GM21423 (cell line): ENCODE measurements around the gene FUT2.

Source experiments
- ATAC-seq: cut with Tn5 transposase; IDR thresholded peaks from one replicate; pipeline ENCODE4 v1.9.1; 2021; ENCODE audit warnings: mild to moderate bottlenecking, moderate library complexity; ENCODE audit not compliant: unreplicated experiment

Gene FUT2

DNA sequence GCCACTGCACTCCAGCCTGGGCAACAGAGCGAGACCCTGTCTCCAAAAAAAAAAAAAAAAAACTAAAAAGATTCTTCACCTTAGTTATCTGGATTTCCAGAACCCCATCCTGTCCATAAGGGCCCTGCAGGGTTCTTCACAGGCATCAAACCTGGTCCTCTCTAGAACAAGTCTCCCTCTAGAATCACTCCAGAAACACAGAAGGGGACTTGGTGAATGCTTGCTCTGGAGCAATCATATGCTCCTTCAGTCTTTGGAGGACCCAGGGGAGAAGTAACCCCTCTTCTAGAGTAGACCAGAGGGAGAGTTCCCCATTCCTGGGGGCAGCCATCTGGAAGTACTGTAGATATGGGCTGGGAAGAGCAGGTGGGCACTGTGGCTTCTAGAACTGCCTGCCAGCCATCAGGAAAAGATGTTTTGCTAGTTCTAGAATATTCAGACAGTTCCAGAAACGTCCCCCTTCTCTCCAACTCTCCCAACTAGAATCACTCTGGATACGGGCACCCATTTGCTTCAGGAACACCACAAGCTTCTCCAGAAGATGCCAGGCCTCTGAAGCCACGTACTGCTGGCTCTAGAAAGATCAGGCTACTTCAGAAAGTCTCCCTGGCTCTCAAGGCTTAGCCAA is 53.9 kb downstream of the FUT2 start:
- no peak for ATAC-seq

DNA sequence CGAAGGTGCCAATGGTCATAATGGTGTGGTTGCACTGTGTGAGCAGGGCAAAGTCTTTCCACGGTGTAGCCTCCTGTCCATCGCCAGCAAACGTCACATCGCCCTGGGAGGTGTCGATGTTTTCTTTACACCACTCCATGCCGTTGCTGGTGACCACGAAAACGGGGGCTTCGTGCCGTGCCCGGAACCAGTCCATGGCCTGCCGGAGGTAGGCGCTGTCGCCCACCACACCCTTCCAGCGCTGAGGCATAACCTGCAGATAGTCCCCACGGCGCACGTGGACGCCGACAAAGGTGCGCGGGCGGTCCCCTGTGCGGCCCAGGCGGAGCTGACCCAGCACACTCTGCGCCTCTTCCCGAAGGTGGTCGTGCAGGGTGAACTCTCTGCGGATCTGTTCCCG is 54.6 kb downstream of the FUT2 start:
- no peak for ATAC-seq

DNA sequence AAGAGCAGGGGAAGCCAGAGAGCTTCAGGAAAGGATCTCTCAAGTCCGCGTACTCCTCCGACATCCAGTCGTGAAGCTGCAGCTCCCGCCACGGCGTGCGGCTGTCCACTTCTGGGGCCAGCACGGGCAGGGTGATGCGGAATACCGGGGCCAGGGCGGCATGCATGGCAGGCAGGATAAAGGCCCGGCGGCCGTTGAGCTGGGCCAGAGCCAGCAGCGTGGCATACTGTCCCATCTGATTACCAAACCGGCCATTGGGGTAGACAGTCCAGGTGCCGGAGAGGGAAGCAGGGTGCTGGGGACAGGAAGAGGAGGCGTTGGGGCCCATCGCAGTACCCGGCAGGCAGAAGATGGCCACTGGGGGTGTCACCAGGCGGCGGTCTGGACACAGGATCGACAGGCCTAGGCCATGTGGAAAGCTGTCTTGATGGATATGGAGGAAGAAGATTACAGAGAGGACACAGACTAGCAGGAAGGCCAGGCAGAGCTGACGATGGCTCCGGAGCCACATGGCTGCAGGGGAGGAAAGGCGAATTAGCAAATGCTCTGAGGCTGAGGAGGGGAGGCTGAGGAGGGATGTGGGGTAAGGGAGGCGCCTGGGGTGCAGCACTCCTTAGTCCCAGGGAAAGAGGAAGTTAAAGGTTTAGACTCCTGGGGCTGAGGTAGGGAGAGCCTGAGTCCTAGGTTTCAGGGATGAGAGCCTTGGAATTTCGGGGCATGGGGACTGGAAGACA is 55.2 kb downstream of the FUT2 start:
- no peak for ATAC-seq

DNA sequence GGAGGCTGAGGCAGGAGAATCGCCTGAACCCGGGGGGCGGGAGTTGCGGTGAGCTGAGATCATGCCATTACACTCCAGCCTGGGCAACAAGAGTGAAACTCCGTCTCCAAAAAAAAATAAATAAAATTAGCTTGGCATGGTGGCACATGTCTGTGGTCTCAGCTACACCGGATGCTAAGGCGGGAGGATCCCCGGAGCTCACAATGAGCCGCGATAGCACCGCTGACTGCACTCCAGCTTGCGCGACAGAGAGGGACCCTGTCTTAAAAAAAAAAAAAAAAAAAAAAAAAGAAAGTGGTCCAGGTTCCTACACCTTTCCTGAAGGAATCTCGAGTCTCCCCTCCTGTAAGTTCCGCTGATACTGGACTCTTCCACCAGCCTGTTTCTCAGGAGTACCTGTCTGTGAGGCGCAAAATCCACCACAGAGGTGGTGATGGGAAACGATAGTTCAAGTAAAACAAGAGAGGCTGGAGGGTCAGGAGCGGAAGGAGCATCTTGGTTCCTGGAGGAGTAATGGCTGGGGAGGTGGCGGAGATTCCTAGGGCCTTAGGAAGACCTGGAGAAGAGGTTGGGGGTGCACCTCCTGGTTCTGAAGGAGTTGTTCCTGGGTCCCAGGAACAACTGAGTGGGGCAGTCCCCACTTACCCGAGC is 56.2 kb downstream of the FUT2 start:
- no peak for ATAC-seq

DNA sequence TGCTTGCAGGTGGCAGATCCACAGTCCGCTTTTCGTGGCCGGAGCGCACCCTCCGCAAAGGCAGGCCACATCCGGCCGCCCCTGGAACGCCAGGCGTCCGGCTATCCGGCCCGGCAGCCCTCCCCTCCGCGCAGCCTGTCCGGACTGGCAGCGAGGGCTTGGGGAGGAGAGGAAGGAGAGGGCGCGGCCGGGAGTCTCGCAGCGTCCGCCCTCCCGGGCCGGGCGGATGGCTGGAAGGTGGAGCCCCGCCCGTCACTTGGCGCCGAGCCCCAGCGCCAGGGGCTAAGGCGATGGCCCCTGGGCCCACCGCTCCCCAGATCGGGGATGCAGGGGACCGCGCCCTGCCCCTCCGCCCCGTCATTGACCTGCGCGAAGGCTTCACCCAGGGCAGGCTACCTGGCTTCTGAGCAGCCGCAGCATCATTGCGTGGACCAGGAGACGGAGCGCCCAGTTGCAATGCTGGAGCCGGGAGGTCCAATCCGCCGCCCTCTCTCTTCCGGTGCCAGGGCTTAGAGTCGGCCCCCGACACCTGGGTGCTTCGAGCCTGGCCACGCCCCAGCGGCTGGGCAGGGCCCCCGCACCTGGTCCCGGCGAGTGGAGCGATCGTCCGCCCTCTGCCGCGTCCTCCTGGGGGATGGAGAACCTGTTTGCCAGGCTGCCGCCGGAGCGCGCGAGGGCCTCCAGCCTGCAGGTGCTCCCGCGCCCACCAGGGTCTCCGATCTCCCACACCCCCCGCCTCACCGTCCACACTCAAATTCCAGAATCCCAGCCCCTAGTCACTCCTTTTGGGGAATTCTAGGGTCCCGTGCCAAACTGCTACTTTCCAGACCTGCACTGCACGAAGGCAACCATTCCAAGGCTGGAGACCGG is 57.0 kb downstream of the FUT2 start, which contains the start of gene FUT1:
Gene FUT1 (minus strand): TSS at position 146 of the 870 bp plus-strand sequence. CDS start 1,360 bp downstream, outside the sequence.
- no peak for ATAC-seq

DNA sequence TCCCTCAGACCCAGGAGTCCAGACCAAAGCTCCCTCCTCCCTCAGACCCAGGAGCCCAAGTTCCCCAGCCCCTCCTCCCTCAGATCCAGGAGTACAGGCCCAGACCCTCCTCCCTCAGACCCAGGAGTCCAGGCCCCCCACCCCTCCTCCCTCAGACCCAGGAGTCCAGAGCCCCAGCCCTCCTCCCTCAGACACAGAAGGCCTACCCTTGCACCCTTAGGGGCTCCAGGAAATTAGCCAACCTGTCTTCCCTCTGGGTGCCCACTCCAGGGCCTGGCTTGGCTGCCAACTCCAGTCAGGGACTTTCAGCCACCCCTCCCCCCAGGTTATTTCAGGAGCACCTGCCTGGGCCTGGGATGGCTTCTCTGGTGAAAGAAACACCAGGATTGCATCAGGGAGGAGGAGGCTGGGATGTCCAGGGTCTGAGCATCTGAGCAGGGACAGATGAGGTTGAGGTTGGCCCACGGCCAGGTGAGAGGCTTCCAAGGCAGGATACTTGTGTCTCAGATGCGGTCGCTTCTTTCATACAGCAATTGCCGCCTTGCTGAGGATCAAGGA is 59.4 kb downstream of the FUT2 start, which contains the start of gene FGF21:
Gene FGF21 (plus strand): TSS at position 441 of the 558 bp plus-strand sequence. CDS start 713 bp downstream, outside the sequence.
- no peak for ATAC-seq
